HepG2 (cell line): Measurements from ENCODE around the gene KREMEN1. TPM values are rescaled to one million over a fixed set of nuclear protein-coding genes. Genes with fewer than 3 reads are reported as not detected.
A peak's percentile ranks its signal among the peaks of the same experiment; 100 is the strongest.

Experiments
- ATAC-seq: fragments of 200-7000 bp; cut with Tn5 transposase; 3 replicates; pipeline ENCODE4 v1.9.1; 2020; ENCODE audit warnings: mild to moderate bottlenecking, moderate library complexity
- BruUV-seq: library from RNA; stranded (reverse); fragments of 400-500 nt; replicated peaks from 2 replicates; lab custom pipeline; 2021; lab: Mats Ljungman, UMichigan
- CTCF ChIA-PET: fragments of 300-600 bp; formaldehyde crosslinking; extraction: SDS; loops from one replicate; lab custom pipeline; 2021; ENCODE audit warnings: low total read pairs, inconsistent platforms, low intra/inter-chr PET ratio; lab: Yijun Ruan, JAX
- POLR2A ChIA-PET: fragments of 350-600 bp; sonication (Branson Sonifier 250); formaldehyde crosslinking; loops from one replicate; lab custom pipeline; 2020; ENCODE audit warnings: antibody characterized with exemption, inconsistent platforms; lab: Yijun Ruan, JAX
- DNase-seq: peaks from one replicate; pipeline ENCODE4 v3.0.0-alpha.2; 2015; ENCODE audit warnings: low spot score
- FAIRE-seq: peaks from 3 replicates; lab custom pipeline; 2011; peaks lifted over from hg19 to GRCh38; lab: Jason Lieb, UNC
- H2AFZ ChIP-seq: one replicate; pipeline ENCODE4 v1.6.1; 2011; ENCODE audit warnings: low read length, inconsistent platforms
- H3K27ac ChIP-seq: fragments of 300-600 bp; 3 replicates; pipeline ENCODE4 v1.8.0; 2011; ENCODE audit warnings: mixed run types, mild to moderate bottlenecking, mixed read lengths, low read length, inconsistent platforms; ENCODE audit not compliant: insufficient read depth; ENCODE audit errors: extremely low read length
- H3K27me3 ChIP-seq, 2 experiments: fragments of 200-600 bp in 1 of 2; 2 replicates in 1 of 2; 3 replicates in 1 of 2; pipeline versions ENCODE4 v1.6.0 to v1.8.0; 2011; ENCODE audit warnings: low read length in 2 of 2, mild to moderate bottlenecking in 2 of 2, moderate library complexity in 2 of 2, inconsistent platforms in 1 of 2; ENCODE audit not compliant: insufficient read depth in 2 of 2, control insufficient read depth in 1 of 2
- H3K36me3 ChIP-seq, 2 experiments: fragments of 200-600 bp in 1 of 2; replicated peaks in 1 of 2; 2 replicates in 1 of 2; 3 replicates in 1 of 2; pipeline versions ENCODE4 v1.5.1 to v1.8.0; 2011; ENCODE audit warnings: low read length in 2 of 2, inconsistent platforms in 1 of 2; ENCODE audit not compliant: insufficient read depth in 2 of 2, control insufficient read depth in 1 of 2
- H3K4me1 ChIP-seq: 2 replicates; pipeline ENCODE4 v1.5.1; 2012; ENCODE audit warnings: low read length, inconsistent platforms; ENCODE audit not compliant: insufficient read depth
- H3K4me2 ChIP-seq: 2 replicates; pipeline ENCODE4 v1.6.0; 2011; ENCODE audit warnings: low read depth, low read length, inconsistent platforms
- H3K4me3 ChIP-seq, 3 experiments: fragments of 200-600 bp in 1 of 3; sonication (generic), shearing (Covaris generic) in 1 of 3; replicated peaks in 1 of 3; 2 replicates each; pipeline ENCODE4 v1.5.1; 2011 to 2016; ENCODE audit warnings: low read length in 3 of 3, inconsistent platforms in 2 of 3, low read depth in 2 of 3, mild to moderate bottlenecking in 2 of 3, control low read depth in 1 of 3, mixed read lengths in 1 of 3; ENCODE audit not compliant: insufficient read depth in 1 of 3
- H3K79me2 ChIP-seq: one replicate; pipeline ENCODE4 v1.6.1; 2011; ENCODE audit warnings: low read length, inconsistent platforms; ENCODE audit not compliant: insufficient read depth
- H3K9ac ChIP-seq: 2 replicates; pipeline ENCODE4 v1.6.0; 2011; ENCODE audit warnings: mild to moderate bottlenecking, low read depth, low read length, inconsistent platforms; ENCODE audit not compliant: insufficient read depth
- H3K9me3 ChIP-seq: 2 replicates; pipeline ENCODE4 v1.5.1; 2012; ENCODE audit warnings: mild to moderate bottlenecking, low read length
- H4K20me1 ChIP-seq: 2 replicates; pipeline ENCODE4 v1.6.0; 2011; ENCODE audit warnings: inconsistent platforms, mild to moderate bottlenecking, low read length, moderate library complexity; ENCODE audit not compliant: insufficient read depth
- DZIP1 ChIP-seq: sonication (generic); formaldehyde crosslinking; IDR thresholded peaks from 2 replicates; pipeline ENCODE4 v1.5.0; 2020; ENCODE audit warnings: mild to moderate bottlenecking, missing genetic modification reagents
- ELF4 ChIP-seq: sonication (generic); formaldehyde crosslinking; IDR thresholded peaks from 2 replicates; pipeline ENCODE4 v1.5.0; 2020; ENCODE audit warnings: missing genetic modification reagents, mild to moderate bottlenecking, moderate library complexity, borderline replicate concordance
- FOSL2 ChIP-seq: sonication (generic); formaldehyde crosslinking; IDR thresholded peaks from 2 replicates; pipeline ENCODE4 v1.4.0; 2020; ENCODE audit warnings: missing genetic modification reagents
- MBNL3 ChIP-seq: fragments of 250-450 bp; sonication (Bioruptor Pico); conservative IDR thresholded peaks from 2 replicates; pipeline ENCODE4 v1.8.0; 2022; ENCODE audit warnings: mild to moderate bottlenecking, inconsistent platforms
- MIER3 ChIP-seq: IDR thresholded peaks from 2 replicates; pipeline ENCODE4 v1.6.1; 2016; ENCODE audit warnings: missing compliant biosample characterization, borderline replicate concordance
- MYC ChIP-seq: sonication (generic); formaldehyde crosslinking; IDR thresholded peaks from 2 replicates; pipeline ENCODE4 v1.9.0; 2021; ENCODE audit warnings: missing genetic modification reagents, borderline replicate concordance
- NR1H2 ChIP-seq: sonication (generic); formaldehyde crosslinking; IDR thresholded peaks from 2 replicates; pipeline ENCODE4 v1.8.1; 2022; ENCODE audit warnings: low read depth, missing genetic modification reagents, borderline replicate concordance
- RELA ChIP-seq: sonication (generic); formaldehyde crosslinking; IDR thresholded peaks from 2 replicates; pipeline ENCODE4 v1.4.0; 2020; ENCODE audit warnings: missing genetic modification reagents
- RFX1 ChIP-seq: fragments of 450-650 bp; IDR thresholded peaks from 2 replicates; pipeline ENCODE4 v1.6.1; 2017
- ZNF20 ChIP-seq: sonication (generic); formaldehyde crosslinking; IDR thresholded peaks from 2 replicates; pipeline ENCODE4 v1.4.0; 2020; ENCODE audit warnings: mild to moderate bottlenecking, moderate library complexity, missing genetic modification reagents
- ZNF253 ChIP-seq: sonication (generic); formaldehyde crosslinking; IDR thresholded peaks from 2 replicates; pipeline ENCODE4 v1.8.0; 2022; ENCODE audit warnings: mild to moderate bottlenecking, missing genetic modification reagents, borderline replicate concordance
- ZNF501 ChIP-seq: sonication (generic); formaldehyde crosslinking; IDR thresholded peaks from 2 replicates; pipeline ENCODE4 v1.5.1; 2020; ENCODE audit warnings: mild to moderate bottlenecking, moderate library complexity, missing genetic modification reagents
- ZNF570 ChIP-seq: sonication (generic); formaldehyde crosslinking; IDR thresholded peaks from 2 replicates; pipeline ENCODE4 v1.4.0; 2020; ENCODE audit warnings: mild to moderate bottlenecking, missing genetic modification reagents, borderline replicate concordance
- ZNF660 ChIP-seq: sonication (generic); formaldehyde crosslinking; IDR thresholded peaks from 2 replicates; pipeline ENCODE4 v1.5.1; 2020; ENCODE audit warnings: mild to moderate bottlenecking, low read depth, missing genetic modification reagents, borderline replicate concordance
- WGBS: methylation state at CpG from one replicate; pipeline ENCODE4 v1.1.6; 2017; ENCODE audit warnings: low lambda C conversion rate; 5-methylcytosine and 5-hydroxymethylcytosine counted together
- in situ Hi-C: cut with HindIII; loops from 2 replicates; pipeline ENCODE4 v1.10.0; 2017; ENCODE audit warnings: low pct_unique_long_range_greater_than_20kb; ENCODE audit not compliant: extremely low pct_ligation_motif_present
- intact Hi-C: fragments of 100-400 bp; cut with micrococcal nuclease; formaldehyde crosslinking; loops from one replicate; pipeline ENCODE4 v1.10.0; 2022; ENCODE audit not compliant: unreplicated experiment
- polyA plus RNA-seq, 8 experiments: library from polyadenylated mRNA; depleted of rRNA in 3 of 8; stranded (reverse) in 7 of 8; unstranded in 1 of 8; fragments of >200 nt; fragmentation: Illumina TruSeq in 4 of 8; extraction: Trizol in 4 of 8; gene quantifications; 2 replicates each; pipeline versions ENCODE4 v1.2.1 to v1.2.3, GENCODE V29; 2011 to 2016; ENCODE audit warnings: low read depth in 4 of 8, missing spikeins in 1 of 8, mixed read lengths in 1 of 8; ENCODE audit not compliant: insufficient read depth in 1 of 8
- total RNA-seq, 5 experiments: library from RNA; depleted of rRNA; stranded (reverse); fragments of >200 nt; fragmentation: Illumina TruSeq; extraction: Trizol; gene quantifications; 2 replicates each; pipeline ENCODE4 v1.2.3, GENCODE V29; 2016; ENCODE audit warnings: low read depth in 1 of 5

KREMEN1 gene
- total and polyA plus RNA-seq, 2 of the 13 experiments (the other 11 are each of a cell fraction or from before 2014, with no cell fraction given) = 9.8 to 13.8 TPM

GRCh38 chr22:29116397-29117123 is 43.7 kb downstream of the KREMEN1 start:
- DNase-seq (no peak), FAIRE-seq (no peak), ATAC-seq (no peak)
- ChIA-PET CTCF (no interaction called here), POLR2A (interaction anchor here (1.4 kb wide), 1 partner anchor 20 kb away, joined by 4 read pairs; no protein-coding TSS in a partner anchor)
- H3K4me3 ChIP-seq = no peak overlapping the region
- no peaks in the 10 kb centered on the region for H3K27me3 ChIP-seq
- H3K27ac ChIP-seq = peak overlapping the region; percentile 12
- intact Hi-C loops (no loop called here), in situ Hi-C loops (no loop called here)
- no TSS peak for BruUV-seq
- no peaks in the 10 kb centered on the region for H3K79me2 ChIP-seq
- no peak overlapping the region for H2AFZ ChIP-seq
- H4K20me1 ChIP-seq = no peaks in the 10 kb centered on the region
- H3K36me3 ChIP-seq = no peaks in the 10 kb centered on the region
- 99% methylated on average over 3 of the region's 3 CpGs for WGBS
- no peaks in the 10 kb centered on the region for H3K9me3 ChIP-seq
- TF ChIP-seq DZIP1 (CRISPR knock-in tag) = no peak
- TF ChIP-seq MBNL3 (CRISPR knock-in tag) = no peak
- no peak for TF ChIP-seq RFX1
- no peak for TF ChIP-seq ZNF570 (CRISPR knock-in tag)
- no peak for TF ChIP-seq FOSL2 (CRISPR knock-in tag)
- TF ChIP-seq ZNF660 = no peak
- no peak for TF ChIP-seq MYC (CRISPR knock-in tag)
- no peak for TF ChIP-seq ELF4
- TF ChIP-seq RELA (CRISPR knock-in tag) = no peak
- TF ChIP-seq ZNF253 = no peak
- TF ChIP-seq ZNF501 (CRISPR knock-in tag) = no peak
- no peak for TF ChIP-seq MIER3 (CRISPR knock-in tag)
- TF ChIP-seq ZNF20 (CRISPR knock-in tag) = no peak
- no peak for TF ChIP-seq NR1H2 (CRISPR knock-in tag)
- 0 out of 2 replicates have a peak overlapping the region, but pooled peaks have one; percentile 9 for H3K4me2 ChIP-seq
- H3K9ac ChIP-seq = no peak overlapping the region
- H3K4me1 ChIP-seq = peaks cover 58% of the 10 kb centered on the region
